HUDEP-2 (cell line): ENCODE measurements around the gene RSPH6A.
"Not testable (repeated sequence)": the region's sequence is repeated elsewhere in the genome, so short reads cannot be mapped to it uniquely, and the experiment has no call there.

Experiments
- DNase-seq, 76 experiments: peaks; one replicate each; lab custom pipeline; 2025; ENCODE audit not compliant: unreplicated experiment in 76 of 76; lab: John Stamatoyannopoulos, UW

The RSPH6A gene

DNA sequence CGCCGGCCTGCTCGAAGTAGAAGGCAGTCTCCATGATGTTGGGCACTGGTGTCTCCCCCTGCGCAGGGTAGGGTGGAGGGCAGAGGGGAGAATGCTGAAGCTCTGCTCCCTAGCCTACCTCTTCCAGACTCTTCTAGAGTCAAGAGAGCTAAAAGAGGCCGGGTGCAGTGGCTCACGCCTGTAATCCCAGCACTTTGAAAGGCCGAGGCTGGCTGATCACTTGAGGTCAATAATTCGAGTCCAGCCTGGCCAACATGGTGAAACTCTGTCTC lies 10.2 kb downstream of the RSPH6A start:
- DNase-seq = no peak

GRCh38 chr19:45804140-45804958 lies 10.8 kb downstream of the RSPH6A start:
- DNase-seq = no peak

DNA sequence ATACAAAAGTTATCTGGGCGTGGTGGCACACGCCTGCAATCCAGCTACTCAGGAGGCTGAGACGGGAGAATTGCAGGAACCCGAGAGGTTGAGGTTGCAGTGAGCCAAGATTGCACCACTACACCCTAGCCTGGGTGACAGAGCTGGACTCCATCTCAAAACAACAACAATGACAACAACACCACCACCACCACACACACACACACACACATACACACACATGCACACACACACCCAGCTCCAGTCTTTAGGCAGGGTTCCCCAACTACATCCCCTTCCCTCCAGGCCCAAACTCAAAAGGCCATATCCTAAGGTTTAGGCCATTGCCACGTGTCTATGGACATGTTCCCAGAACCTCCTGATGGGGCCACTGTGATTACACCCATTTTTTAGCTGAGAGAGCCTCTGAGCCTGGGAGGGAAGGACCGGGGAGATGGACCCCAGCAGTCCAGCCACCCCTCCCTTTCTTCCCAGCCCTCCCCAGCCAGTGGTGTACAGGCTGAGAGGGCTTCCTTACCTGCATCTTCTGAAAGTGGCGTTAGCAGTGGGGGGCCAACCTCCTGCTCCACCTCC lies 13.4 kb downstream of the RSPH6A start:
- DNase-seq = no peak

GRCh38 chr19:45800070-45800553 lies 15.0 kb downstream of the RSPH6A start:
- DNase-seq = no peak

DNA sequence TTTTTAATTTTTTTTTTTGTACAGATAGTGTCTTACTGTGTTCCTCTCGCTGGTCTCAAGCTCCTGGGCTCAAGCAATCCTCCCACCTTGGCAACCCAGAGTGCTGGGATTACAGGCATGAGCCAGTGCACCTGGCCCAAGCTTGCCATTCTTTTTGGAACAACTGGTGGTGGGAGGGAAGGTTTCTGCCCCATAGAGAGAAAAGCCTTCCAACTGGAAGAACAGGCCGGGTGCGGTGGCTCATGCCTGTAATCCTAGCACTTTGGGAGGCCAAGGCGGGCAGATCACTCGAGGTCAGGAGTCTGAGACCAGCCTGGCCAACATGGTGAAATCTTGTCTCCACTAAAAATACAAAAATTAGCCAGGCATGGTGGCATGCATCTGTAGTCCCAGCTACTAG lies 15.6 kb downstream of the RSPH6A start:
- not testable (repeated sequence) for DNase-seq

DNA sequence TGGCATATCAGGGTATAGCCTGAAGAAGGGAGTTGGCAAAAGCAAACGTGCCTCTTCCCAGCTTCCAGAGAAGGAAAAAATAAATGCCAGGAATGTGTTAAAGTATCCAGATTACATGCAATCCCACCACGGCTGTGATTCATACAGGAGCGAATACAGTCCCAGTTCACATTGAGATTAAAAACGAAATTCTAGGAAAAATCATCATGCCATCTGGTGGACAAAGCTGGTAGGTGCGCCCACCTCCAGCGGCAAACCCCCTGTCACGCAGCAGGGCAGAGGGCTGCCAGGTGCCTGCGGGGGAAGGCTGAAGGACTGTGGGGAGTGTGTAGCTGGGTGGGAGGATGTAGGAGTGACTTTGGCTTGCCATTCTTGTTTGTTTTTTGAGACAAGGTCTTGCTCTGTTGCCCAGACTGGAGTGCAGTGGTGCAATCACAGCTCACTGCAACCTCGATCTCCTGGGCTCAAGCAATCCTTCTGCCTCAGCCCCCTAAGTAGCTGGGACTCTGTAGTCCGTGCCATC lies 16.1 kb downstream of the RSPH6A start:
- peak in 34 of 76 experiments; percentile 10 to 67 (median 33) for DNase-seq

DNA sequence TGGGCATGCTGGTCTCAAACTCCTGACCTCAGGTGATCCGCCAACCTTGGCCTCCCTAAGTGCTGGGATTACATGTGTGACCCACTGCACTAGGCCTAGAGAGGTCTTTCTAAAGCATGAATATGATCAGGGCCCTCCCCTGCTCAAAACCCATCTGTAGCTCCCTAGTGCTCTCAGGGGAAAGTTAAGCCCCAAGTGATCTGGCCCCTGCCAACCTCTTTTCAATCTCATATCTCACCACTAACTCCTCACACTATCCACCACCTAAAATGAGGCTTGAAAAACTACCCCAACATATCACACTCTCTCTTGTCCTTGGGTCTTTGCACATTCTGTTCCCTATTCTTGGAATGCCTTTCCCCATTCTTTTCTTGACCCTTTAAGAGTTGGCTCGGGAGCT lies 20.5 kb downstream of the RSPH6A start:
- DNase-seq = no peak

DNA sequence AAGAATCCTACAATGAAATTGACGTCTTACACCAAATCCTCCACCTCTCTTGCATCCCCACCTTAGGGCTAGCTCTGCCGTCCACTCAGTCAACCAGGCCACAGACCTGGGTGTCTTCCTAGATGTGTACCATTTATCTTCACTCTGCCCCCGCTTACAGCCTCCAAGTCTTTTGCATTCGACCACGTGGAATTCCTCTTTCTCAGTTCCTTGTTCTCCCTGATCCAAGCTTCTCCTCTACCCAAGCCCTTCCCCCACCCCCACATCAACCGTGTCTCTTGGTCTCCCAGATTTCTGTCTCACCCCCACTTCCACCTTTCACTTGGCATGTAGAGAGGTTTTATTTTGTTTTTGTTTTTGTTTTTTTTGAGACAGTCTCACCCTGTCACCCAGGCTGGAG lies 21.2 kb downstream of the RSPH6A start:
- no peak for DNase-seq

GRCh38 chr19:45793178-45793564 lies 21.9 kb downstream of the RSPH6A start:
- no peak for DNase-seq

- peak; percentile 70 to 100 (median 100) for DNase-seq
Measured at GRCh38 chr19:45792470-45793177, 22.5 kb downstream of the RSPH6A start, which contains the start of gene DMWD. Gene DMWD, minus strand, starts transcription at chr19:45792845. Its CDS starts 89 bp downstream, at chr19:45792756.

DNA sequence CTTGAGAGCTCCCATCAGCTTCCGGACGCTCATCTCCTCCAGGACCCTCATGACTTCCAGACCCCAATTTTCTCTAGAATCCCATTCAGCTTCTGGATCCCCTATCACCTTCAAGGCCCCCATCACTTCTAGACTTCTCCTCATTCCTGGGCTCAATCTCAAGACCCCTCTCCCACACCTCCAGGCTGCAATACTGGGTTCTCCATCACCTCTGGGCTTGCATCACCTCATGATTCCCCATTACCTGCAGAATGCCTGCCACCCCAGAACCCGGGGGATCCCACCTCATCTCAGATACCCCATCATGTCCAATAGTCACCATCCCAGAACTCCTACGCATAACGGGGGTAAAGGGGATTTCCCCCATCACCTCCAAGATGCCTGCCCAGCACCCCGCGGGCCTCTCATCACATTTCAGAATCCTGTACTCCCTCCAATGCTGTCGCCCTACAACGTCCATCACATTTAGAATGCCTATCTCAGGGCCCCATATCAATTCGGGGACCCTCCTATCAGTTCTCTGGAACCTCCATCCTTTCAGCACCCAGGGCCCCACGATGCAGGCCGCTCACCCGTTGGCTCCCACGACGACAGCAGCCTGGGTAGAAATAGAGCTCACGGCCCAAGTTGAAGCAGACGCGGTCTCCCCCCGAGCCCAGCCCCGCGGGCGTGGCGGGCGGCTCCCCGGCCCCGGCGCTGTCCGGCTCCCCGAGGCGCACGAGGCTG lies 23.2 kb downstream of the RSPH6A start:
- DNase-seq = peak in 1 of 76 experiments; percentile 9

GRCh38 chr19:45790942-45791341 lies 24.2 kb downstream of the RSPH6A start:
- no peak for DNase-seq

GRCh38 chr19:45789035-45789786 lies 25.9 kb downstream of the RSPH6A start:
- DNase-seq = no peak

DNA sequence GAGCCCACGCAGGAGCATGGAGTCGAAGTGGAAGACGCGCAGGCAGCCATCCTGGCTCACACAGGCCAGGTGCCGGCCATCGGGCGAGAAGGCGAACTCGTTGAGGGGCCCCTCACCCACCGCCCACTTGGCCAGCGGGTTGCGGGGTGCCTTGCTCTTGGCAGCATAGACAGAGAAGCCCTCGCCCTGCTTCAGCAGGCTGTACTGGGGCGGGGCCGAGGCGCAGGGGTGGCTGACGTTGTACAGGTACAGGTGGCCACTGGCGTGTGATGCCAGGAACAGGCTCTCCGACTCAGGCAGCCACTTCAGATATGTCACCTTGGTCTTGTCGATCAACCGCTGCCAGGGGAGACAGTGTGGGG lies 28.6 kb downstream of the RSPH6A start:
- DNase-seq = no peak

DNA sequence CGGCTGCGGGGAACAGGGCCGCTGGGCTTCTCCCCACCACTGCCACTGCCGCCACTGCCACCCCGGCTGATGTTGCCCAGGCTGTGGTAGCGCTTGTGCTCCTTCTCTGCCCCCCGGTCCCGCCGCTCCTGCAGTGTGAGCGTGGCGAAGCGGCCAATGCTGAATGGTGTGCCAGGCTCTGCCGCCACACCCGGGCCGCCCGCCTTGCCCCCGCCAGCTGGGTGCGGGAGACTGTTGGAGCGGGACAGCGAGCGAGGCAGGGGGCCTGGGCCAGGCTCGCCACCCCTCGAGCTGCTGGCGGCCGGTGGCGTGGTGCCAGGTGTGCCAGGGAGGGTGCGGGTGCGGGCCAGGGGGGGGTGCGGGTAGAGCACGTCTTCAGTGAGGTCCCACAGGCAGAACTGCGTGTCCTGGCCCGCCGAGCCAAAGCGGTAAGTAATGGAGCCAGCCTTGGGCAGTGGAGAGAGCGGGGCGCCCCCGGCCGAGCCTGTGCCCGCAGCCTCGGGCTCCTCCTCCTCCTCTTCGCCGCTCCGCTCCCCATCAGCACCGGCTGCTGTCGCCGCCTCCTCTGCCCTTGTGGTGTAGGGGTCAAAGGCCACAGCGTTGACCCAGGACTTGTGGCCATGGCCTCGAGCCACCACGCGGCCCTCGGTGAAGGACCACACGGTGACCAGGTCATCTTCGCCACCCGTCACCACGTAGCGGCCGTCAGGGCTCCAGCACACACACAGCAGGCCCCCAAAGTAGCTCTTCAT lies 29.2 kb downstream of the RSPH6A start:
- DNase-seq = no peak

DNA sequence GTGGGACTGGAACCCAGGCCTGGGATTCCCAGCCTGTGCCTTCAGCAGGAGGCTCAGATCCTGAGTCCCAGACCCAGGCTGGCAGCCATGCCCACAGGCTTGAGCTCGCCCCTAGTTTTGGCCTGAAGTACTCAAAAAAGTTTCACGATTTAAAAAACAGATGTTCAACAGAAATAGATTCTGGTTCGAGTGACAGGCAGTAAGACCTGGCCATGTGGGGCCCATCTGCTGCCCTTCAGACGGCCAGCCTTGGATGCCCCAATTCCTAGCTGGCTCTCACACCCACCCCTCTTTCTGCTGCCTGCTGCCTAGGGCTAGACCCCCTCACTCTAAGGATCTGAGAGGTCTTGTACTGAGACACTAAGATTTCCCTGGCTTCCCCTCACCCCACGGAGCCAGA lies 30.0 kb downstream of the RSPH6A start:
- no peak for DNase-seq

GRCh38 chr19:45784096-45784495 lies 31.0 kb downstream of the RSPH6A start:
- no peak for DNase-seq

DNA sequence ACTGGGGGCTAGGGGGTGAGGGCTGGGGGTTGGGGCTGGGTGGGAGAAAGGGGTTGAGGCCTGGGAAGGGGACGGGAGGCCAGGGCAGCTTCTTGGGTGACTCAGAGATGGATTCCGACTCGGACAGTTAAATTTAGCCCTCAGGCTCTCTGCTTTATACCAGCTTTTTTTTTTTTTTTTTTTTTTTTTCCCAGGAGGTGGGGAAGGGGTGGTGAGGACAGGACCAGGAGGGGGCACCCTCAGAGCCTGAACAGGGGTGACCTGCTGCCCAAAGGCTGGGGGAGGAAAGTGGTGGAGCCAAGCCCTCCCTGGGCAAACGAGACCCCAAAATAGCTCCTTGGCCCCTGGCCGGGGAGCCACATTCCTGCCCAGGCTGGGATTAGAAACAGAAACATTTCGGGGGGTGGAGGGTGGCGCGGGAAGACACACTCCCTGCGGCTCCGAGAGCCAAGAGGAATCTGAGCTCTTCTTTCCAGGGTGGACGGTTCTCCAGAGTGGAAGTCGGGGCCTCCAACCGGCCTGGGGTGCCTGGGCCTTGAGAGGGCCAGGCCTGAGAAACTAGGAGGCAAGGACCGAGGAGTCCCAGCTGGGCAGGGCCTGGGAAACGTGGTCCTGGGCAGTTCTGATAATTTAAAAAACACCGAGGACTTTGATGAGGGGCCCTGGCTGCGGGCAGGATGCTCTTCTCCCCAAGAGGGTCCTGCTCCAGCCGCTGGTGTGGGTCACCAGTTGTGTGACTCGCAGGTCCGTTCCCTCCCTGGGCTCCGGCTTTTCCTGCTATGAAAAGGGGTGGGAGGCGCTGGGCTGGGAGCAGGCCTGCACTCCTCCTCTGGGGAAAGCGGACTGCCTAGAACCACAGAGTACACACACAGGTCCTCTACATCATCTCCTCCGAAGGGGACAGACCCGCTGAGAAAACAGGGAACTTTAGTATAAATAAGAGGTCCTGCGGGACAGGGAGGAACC lies 32.0 kb downstream of the RSPH6A start:
- DNase-seq = no peak
